Muscle of leg (tissue), 11 donors: ENCODE measurements around the gene RPL35. TPM values are rescaled to one million over a fixed set of nuclear protein-coding genes. Genes with fewer than 3 reads are reported as not detected.

Experiments
- DNase-seq: peaks from one replicate; pipeline ENCODE4 v3.0.0; 2013
- H3K27ac ChIP-seq: one replicate; pipeline ENCODE4 v1.5.1; 2013; ENCODE audit warnings: mild to moderate bottlenecking, low read length, control low read depth
- H3K27me3 ChIP-seq: one replicate; pipeline ENCODE4 v1.6.1; 2013; ENCODE audit warnings: low read length; ENCODE audit not compliant: control insufficient read depth, insufficient read depth
- H3K36me3 ChIP-seq: one replicate; pipeline ENCODE4 v1.6.1; 2013; ENCODE audit warnings: low read length; ENCODE audit not compliant: control insufficient read depth, insufficient read depth
- H3K4me1 ChIP-seq: one replicate; pipeline ENCODE4 v1.6.1; 2013; ENCODE audit warnings: low read length; ENCODE audit not compliant: control insufficient read depth, insufficient read depth
- H3K4me3 ChIP-seq: one replicate; pipeline ENCODE4 v1.5.1; 2013; ENCODE audit warnings: low read length, control low read depth
- H3K9me3 ChIP-seq: replicated peaks from 2 replicates; pipeline ENCODE4 v1.6.1; 2013; ENCODE audit warnings: low read depth, low read length; ENCODE audit not compliant: control insufficient read depth
- WGBS: methylation state at CpG from one replicate; pipeline ENCODE4 v1.1.5; 2013; ENCODE audit warnings: missing lambda C conversion rate; ENCODE audit not compliant: insufficient coverage; 5-methylcytosine and 5-hydroxymethylcytosine counted together
- polyA plus RNA-seq, 8 donors: library from polyadenylated mRNA; unstranded; fragments of 120-200 nt; gene quantifications; one replicate each; pipeline versions ENCODE4 v1.2.1 to v1.2.3, GENCODE V29; 2013; ENCODE audit warnings: inconsistent platforms in 1 of 8, low replicate concordance in 1 of 8; ENCODE audit not compliant: insufficient read length in 8 of 8, insufficient read depth in 1 of 8
- total RNA-seq: library from RNA; stranded (reverse); fragments of 120-200 nt; gene quantifications from one replicate; pipeline ENCODE4 v1.2.4, GENCODE V29; 2013

RPL35 gene
- total and polyA plus RNA-seq, 9 donors: 1,814 to 4,378 (median 2,147) TPM

- H3K4me3 ChIP-seq: no peak overlapping the region
- no peaks in the 10 kb centered on the region for H3K27me3 ChIP-seq
- peak overlapping the region; percentile 76 for H3K27ac ChIP-seq
- peaks cover 37% of the 10 kb centered on the region for H3K36me3 ChIP-seq
- 57% methylated on average over 1 of the region's 6 CpGs for WGBS
- peak; percentile 93 for DNase-seq
- peaks cover 59% of the 10 kb centered on the region for H3K4me1 ChIP-seq
- H3K9me3 ChIP-seq: no peaks in the 10 kb centered on the region
Measured at GRCh38 chr9:124812441-124812876, 49.3 kb downstream of the RPL35 start.

DNA sequence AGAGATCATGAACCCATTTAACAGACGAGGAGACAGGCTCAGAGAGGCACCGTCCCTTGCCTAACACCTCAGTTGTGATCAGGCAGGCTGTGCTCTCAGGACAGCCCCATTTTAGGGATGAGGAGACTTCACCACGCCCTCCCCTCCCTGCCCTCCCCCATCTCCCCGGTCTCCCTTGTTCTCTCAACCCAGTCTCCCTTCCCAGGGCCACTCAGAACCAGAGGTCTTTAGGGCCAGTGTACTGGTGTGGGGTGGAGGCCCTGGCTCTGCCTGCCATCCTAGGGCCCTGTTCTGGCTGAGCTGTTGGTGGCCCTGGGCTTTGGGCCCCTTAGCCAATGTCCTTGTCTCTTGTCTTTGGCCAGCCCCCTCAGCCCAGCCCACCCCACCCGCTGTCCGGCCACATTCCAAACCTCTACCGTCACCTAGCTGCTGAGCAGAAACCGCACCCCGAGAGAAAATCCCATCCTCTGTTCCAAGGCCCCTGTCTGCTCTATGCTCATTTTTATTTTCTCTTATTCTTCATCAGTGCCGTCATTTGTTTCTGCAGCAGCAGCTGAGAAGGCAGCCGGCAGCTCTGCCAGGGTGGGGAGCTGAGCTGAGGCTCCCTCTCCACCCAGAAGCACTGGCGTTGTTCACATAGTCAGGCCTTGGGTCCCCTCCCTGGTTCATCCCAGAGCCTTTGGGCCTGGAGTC, 50.9 kb downstream of the RPL35 start:
- Histone ChIP-seq H3K4me1 (peaks cover 51% of the 10 kb centered on the region), H3K4me3 (no peak overlapping the region), H3K27me3 (no peaks in the 10 kb centered on the region), H3K27ac (peak overlapping the region; percentile 97), H3K9me3 (no peaks in the 10 kb centered on the region), H3K36me3 (peaks cover 41% of the 10 kb centered on the region)
- 20% methylated on average over 8 of the region's 12 CpGs for WGBS
- peak; percentile 93 for DNase-seq

DNA sequence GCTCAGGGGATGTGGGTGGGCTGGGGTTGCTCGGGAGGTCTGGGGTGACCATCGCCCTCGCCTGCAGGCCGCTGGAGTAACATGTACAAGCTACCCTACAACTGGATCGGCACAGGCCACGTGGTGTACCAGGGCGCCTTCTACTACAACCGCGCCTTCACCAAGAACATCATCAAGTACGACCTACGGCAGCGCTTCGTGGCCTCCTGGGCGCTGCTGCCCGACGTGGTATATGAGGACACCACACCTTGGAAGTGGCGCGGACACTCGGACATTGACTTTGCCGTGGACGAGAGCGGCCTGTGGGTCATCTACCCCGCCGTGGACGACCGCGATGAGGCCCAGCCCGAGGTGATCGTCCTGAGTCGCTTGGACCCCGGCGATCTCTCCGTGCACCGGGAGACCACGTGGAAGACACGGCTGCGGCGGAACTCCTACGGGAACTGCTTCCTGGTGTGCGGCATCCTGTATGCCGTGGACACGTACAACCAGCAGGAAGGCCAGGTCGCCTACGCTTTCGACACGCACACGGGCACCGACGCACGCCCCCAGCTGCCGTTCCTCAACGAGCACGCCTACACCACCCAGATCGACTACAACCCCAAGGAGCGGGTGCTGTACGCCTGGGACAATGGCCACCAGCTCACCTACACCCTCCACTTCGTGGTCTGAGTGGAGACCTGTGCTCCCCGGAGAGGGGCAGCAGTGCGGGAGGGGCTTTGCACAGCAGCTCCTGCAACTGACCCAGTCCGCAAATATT, 51.8 kb downstream of the RPL35 start:
- peak overlapping the region; percentile 97 for H3K27ac ChIP-seq
- WGBS: 96% methylated on average over 59 of the region's 60 CpGs
- H3K36me3 ChIP-seq: peaks cover 41% of the 10 kb centered on the region
- H3K9me3 ChIP-seq: no peaks in the 10 kb centered on the region
- DNase-seq: no peak
- no peaks in the 10 kb centered on the region for H3K27me3 ChIP-seq
- no peak overlapping the region for H3K4me3 ChIP-seq
- H3K4me1 ChIP-seq: peaks cover 51% of the 10 kb centered on the region

- peaks cover 52% of the 10 kb centered on the region for H3K4me1 ChIP-seq
- H3K27me3 ChIP-seq: no peaks in the 10 kb centered on the region
- DNase-seq: no peak
- peaks cover 43% of the 10 kb centered on the region for H3K36me3 ChIP-seq
- no peak overlapping the region for H3K4me3 ChIP-seq
- peak overlapping the region; percentile 59 for H3K27ac ChIP-seq
- WGBS: 88% methylated on average over 6 of the region's 6 CpGs
- no peaks in the 10 kb centered on the region for H3K9me3 ChIP-seq
Measured at GRCh38 chr9:124809211-124809610, 52.5 kb downstream of the RPL35 start.

DNA sequence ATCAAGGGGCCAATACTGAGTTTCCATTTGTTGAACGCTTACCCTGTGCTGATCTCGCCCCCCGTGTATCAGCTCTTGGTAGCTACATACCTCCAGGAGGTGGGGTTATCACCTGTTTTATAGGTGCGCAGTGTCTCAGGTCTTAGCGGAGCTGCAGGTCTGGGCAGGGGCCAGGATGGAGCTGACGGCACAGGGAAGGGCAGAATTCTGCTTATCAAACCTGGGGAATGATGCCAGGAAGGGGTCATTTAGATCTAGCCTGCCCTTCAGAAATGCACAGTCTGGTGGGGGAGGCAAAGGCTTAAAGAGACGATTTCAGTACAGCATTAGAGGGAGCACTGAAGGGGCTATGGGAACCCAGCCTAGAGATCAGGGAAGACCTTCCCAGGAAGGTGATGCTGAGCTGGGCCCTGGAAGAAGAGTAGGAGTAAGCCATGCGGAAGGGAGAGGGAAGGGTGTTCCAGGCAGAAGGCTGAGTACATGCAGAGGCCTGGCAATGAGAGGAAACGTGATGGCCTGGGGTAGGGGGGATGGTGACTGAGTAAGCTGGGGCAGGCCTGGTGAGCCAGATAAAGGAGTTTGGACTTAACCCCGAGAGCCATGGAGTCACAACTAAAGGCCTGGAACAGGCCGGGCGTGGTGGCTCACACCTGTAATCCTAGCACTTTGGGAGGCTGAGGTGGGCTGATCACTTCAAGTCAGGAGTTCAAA, 53.4 kb downstream of the RPL35 start:
- Histone ChIP-seq H3K4me3 (no peak overlapping the region), H3K4me1 (peaks cover 51% of the 10 kb centered on the region), H3K27me3 (no peaks in the 10 kb centered on the region), H3K9me3 (no peaks in the 10 kb centered on the region), H3K36me3 (peaks cover 50% of the 10 kb centered on the region), H3K27ac (no peak overlapping the region)
- WGBS: 89% methylated on average over 12 of the region's 12 CpGs
- DNase-seq: no peak

Other genes starting within 250 kb of the RPL35 start
- 0.58 TPM for gene NR6A1, start 90.6 kb downstream of the RPL35 start, total RNA-seq
- gene NR6A1, start 90.6 kb downstream of the RPL35 start, polyA plus RNA-seq: under 1 TPM; 0.41 to 0.93 (median 0.67) TPM
- gene OLFML2A, start 84.8 kb downstream of the RPL35 start, total RNA-seq: 100 TPM
- gene OLFML2A, start 84.8 kb downstream of the RPL35 start, polyA plus RNA-seq: 100 to 1,000 TPM; 117 to 176 (median 149) TPM
- gene WDR38, start 8.5 kb downstream of the RPL35 start, total RNA-seq: 0.04 TPM
- under 1 TPM in 4 of 8 donors, not detected in 4; 0.11 to 0.53 (median 0.21) TPM for gene WDR38, start 8.5 kb downstream of the RPL35 start, polyA plus RNA-seq
- 15.0 TPM for gene ARPC5L, start 173 bp upstream of the RPL35 start, total RNA-seq
- gene ARPC5L, start 173 bp upstream of the RPL35 start, polyA plus RNA-seq: 10 to 100 TPM; 31.3 to 34.6 (median 32.4) TPM
- gene GOLGA1, start 79.1 kb upstream of the RPL35 start, total RNA-seq: 9.1 TPM
- gene GOLGA1, start 79.1 kb upstream of the RPL35 start, polyA plus RNA-seq: 10 to 100 TPM in 4 of 8 donors, 1 to 10 TPM in 4; 9.7 to 14.2 (median 10.2) TPM